NT2/D1 (cell line): ENCODE measurements around the gene MCFD2.

Experiments used
- SUZ12 ChIP-seq: IDR thresholded peaks from 2 replicates; pipeline ENCODE4 v1.6.1; 2011; ENCODE audit not compliant: insufficient read length, insufficient read depth; ENCODE audit errors: extremely low read depth
- YY1 ChIP-seq: IDR thresholded peaks from 2 replicates; pipeline ENCODE4 v1.6.1; 2011; ENCODE audit not compliant: insufficient read length, insufficient read depth
- ZNF274 ChIP-seq: IDR thresholded peaks from 2 replicates; pipeline ENCODE4 v1.6.1; 2011; ENCODE audit warnings: mild to moderate bottlenecking, low read depth, low read length

GRCh38 chr2:46852598-46852997 is 63.0 kb downstream of the MCFD2 start:
- TF ChIP-seq ZNF274 (no peak), YY1 (no peak), SUZ12 (no peak)
